ENCODE results near the gene CD58. TPM values are rescaled to one million over a fixed set of nuclear protein-coding genes. Genes with fewer than 3 reads are reported as not detected.

The CD58 gene
- total RNA-seq, 1 experiment from 2014 or later = 23.6 TPM

DNA sequence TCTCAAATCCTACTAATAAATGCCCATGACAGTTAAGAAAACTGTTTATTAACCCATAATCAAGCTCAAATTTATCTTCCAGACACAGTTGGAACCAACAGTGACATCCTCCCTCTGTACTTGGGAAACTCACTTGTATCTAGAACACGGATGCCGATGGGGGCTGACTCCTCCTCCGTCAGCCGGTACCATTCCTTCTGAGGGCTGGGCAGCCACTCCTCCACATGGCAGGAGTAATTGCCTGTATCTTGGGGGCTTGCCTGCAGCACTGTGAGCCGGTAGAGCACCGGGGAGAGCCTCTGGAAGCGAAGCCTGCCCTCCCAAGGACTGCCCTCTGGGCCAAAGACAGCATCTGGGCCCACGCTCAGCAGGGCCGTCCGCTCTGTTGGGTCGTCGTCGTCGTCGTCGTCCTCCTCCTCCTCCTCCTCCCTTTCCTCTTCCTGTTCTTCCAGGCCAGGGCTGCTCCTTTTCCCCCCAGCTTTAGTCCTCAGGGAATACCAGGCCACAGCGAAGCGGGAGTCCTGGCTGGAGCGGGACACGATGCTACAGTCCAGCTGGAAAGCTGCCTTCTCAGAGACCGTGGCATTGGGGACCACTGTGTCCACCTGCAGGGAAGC, 8.5 kb upstream of the CD58 start:
- Histone ChIP-seq H3K36me3 (ENCODE audit: low read depth) (0 out of 2 replicates have a peak, but pooled peaks cover 5% of the 10 kb centered on the region), H3K9me3 (ENCODE audit: insufficient read depth, low read depth) (no peaks in the 10 kb centered on the region), H3K27ac (no peak overlapping the region), H3F3A (ENCODE audit: insufficient read depth, low read depth) (peaks cover 5% of the 10 kb centered on the region), H3K4me2 (no peak overlapping the region), H3K4me3 (no peak overlapping the region), H3K4me1 (replicated peaks; ENCODE audit: insufficient read depth) (no peaks in the 10 kb centered on the region), H4K20me1 (ENCODE audit: insufficient read depth) (no peaks in the 10 kb centered on the region), H3K79me2 (ENCODE audit: low read depth) (no peaks in the 10 kb centered on the region), H2AFZ (no peak overlapping the region), H3K9me2 (ENCODE audit: insufficient read depth) (no peaks in the 10 kb centered on the region), H3K27me3 (ENCODE audit: insufficient read depth, low read depth) (no peaks in the 10 kb centered on the region)
- DNase-seq = no peak
- BruUV-seq (replicated peaks) = no TSS peak
- ChIA-PET POLR2A (ENCODE audit: unreplicated experiment) (no interaction called here), CTCF (no interaction called here)
- TF ChIP-seq EZH2 (IDR thresholded peaks at IDR 0.05; ENCODE audit: low read depth) (no peak), CTCF (conservative IDR thresholded peaks at IDR 0.05) (no peak)
- intact Hi-C loops (cut with micrococcal nuclease; ENCODE audit: unreplicated experiment) = loop anchor here (10.0 kb wide), 2 partner anchors 275 to 335 kb away; no protein-coding TSS in a partner anchor

GRCh38 chr1:116578581-116578980, 7.8 kb upstream of the CD58 start:
- Histone ChIP-seq H3K9me2 (ENCODE audit: insufficient read depth) (no peaks in the 10 kb centered on the region), H3K4me2 (no peak overlapping the region), H3F3A (ENCODE audit: insufficient read depth, low read depth) (peaks cover 5% of the 10 kb centered on the region), H3K79me2 (ENCODE audit: low read depth) (no peaks in the 10 kb centered on the region), H4K20me1 (ENCODE audit: insufficient read depth) (no peaks in the 10 kb centered on the region), H3K27me3 (ENCODE audit: insufficient read depth, low read depth) (no peaks in the 10 kb centered on the region), H2AFZ (no peak overlapping the region), H3K27ac (no peak overlapping the region), H3K36me3 (ENCODE audit: low read depth) (no peaks in the 10 kb centered on the region), H3K4me3 (no peak overlapping the region), H3K4me1 (replicated peaks; ENCODE audit: insufficient read depth) (no peaks in the 10 kb centered on the region), H3K9me3 (ENCODE audit: insufficient read depth, low read depth) (no peaks in the 10 kb centered on the region)
- BruUV-seq (replicated peaks) = no TSS peak
- intact Hi-C loops (cut with micrococcal nuclease; ENCODE audit: unreplicated experiment) = loop anchor here (10.0 kb wide), 2 partner anchors 276 to 336 kb away; no protein-coding TSS in a partner anchor
- ChIA-PET POLR2A (ENCODE audit: unreplicated experiment) (interaction anchor here (0.7 kb wide), 1 partner anchor 706 kb away, joined by 3 read pairs; no protein-coding TSS in a partner anchor), CTCF (interaction anchor here (0.5 to 0.6 kb wide), 3 partner anchors 124 to 480 kb away, joined by 3 to 4 read pairs (median 4); no protein-coding TSS in a partner anchor)
- no peak for TF ChIP-seq EZH2 (IDR thresholded peaks at IDR 0.05; ENCODE audit: low read depth)
- no peak for TF ChIP-seq CTCF (conservative IDR thresholded peaks at IDR 0.05)
- no peak for DNase-seq

DNA sequence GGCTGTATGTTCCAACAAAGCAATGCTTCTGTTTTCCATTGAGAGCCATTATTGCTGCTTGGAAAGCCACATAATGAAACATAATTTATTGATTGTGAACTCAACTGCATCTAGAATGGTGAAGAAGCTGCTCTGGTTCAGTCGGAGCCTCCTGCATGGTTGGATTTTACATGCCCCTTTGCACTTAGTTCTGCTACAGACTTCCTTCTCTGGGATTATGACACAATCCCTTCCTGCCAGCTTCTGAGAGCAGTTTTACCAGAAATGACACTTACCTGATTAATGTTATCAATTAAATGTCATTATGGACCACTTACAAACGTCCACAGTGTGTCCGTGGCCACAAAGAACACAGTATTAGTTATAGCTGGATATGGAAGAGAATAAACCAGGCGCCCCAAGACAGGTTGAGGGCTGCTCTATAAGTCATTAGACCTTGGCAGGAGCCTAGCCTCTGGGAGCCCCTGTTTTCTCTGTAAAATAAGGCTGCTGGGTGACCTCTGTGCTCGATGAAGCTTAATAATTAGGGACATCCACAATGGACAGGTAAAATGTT, 7.0 kb upstream of the CD58 start:
- no TSS peak for BruUV-seq (replicated peaks)
- POLR2A ChIA-PET (ENCODE audit: unreplicated experiment) = interaction anchor here (0.7 kb wide), 1 partner anchor 707 kb away, joined by 3 read pairs; no protein-coding TSS in a partner anchor
- H3K4me2 ChIP-seq = no peak overlapping the region
- H4K20me1 ChIP-seq (ENCODE audit: insufficient read depth) = no peaks in the 10 kb centered on the region
- peaks cover 5% of the 10 kb centered on the region for H3F3A ChIP-seq (ENCODE audit: insufficient read depth, low read depth)
- no peaks in the 10 kb centered on the region for H3K27me3 ChIP-seq (ENCODE audit: insufficient read depth, low read depth)
- DNase-seq = no peak
- no peaks in the 10 kb centered on the region for H3K36me3 ChIP-seq (ENCODE audit: low read depth)
- no peak overlapping the region for H3K4me3 ChIP-seq
- H3K79me2 ChIP-seq (ENCODE audit: low read depth) = no peaks in the 10 kb centered on the region
- H3K27ac ChIP-seq = no peak overlapping the region
- no peak overlapping the region for H2AFZ ChIP-seq
- TF ChIP-seq EZH2 (IDR thresholded peaks at IDR 0.05; ENCODE audit: low read depth) = no peak
- TF ChIP-seq CTCF (conservative IDR thresholded peaks at IDR 0.05) = no peak
- H3K9me3 ChIP-seq (ENCODE audit: insufficient read depth, low read depth) = no peaks in the 10 kb centered on the region
- intact Hi-C loops (cut with micrococcal nuclease; ENCODE audit: unreplicated experiment) = loop anchor here (10.0 kb wide), 2 partner anchors 277 to 337 kb away; no protein-coding TSS in a partner anchor
- CTCF ChIA-PET = interaction anchor here (0.5 to 0.6 kb wide), 3 partner anchors 125 to 480 kb away, joined by 3 to 4 read pairs (median 4); no protein-coding TSS in a partner anchor
- H3K4me1 ChIP-seq (replicated peaks; ENCODE audit: insufficient read depth) = no peaks in the 10 kb centered on the region
- H3K9me2 ChIP-seq (ENCODE audit: insufficient read depth) = no peaks in the 10 kb centered on the region
